ENCODE data around the gene ELAPOR1. TPM values are rescaled to one million over a fixed set of nuclear protein-coding genes. Genes with fewer than 3 reads are reported as not detected.

ELAPOR1 gene
- total RNA-seq, 1 experiment from 2014 or later = 0.17 TPM

GRCh38 chr1:109094871-109095270, 19.0 kb upstream of the ELAPOR1 start:
- DNase-seq (ENCODE audit: low read depth) = no peak

- no peak for DNase-seq (ENCODE audit: low read depth)
Observed at GRCh38 chr1:109095631-109096030, 18.3 kb upstream of the ELAPOR1 start.

- no peak for DNase-seq (ENCODE audit: low read depth)
Observed at GRCh38 chr1:109096120-109096519, 17.8 kb upstream of the ELAPOR1 start.

GRCh38 chr1:109099938-109100773, 13.8 kb upstream of the ELAPOR1 start:
- DNase-seq (ENCODE audit: low read depth) = peak; percentile 96

- no peak for DNase-seq (ENCODE audit: low read depth)
Observed at GRCh38 chr1:109104364-109105151, 9.4 kb upstream of the ELAPOR1 start.

GRCh38 chr1:109105881-109106280, 8.0 kb upstream of the ELAPOR1 start:
- no peak for DNase-seq (ENCODE audit: low read depth)

- DNase-seq (ENCODE audit: low read depth) = no peak
Observed at GRCh38 chr1:109107785-109108184, 6.1 kb upstream of the ELAPOR1 start.

GRCh38 chr1:109109906-109110305, 4.0 kb upstream of the ELAPOR1 start:
- DNase-seq (ENCODE audit: low read depth) = no peak

- DNase-seq (ENCODE audit: low read depth) = no peak
Observed at GRCh38 chr1:109111386-109112055, 2.4 kb upstream of the ELAPOR1 start.

GRCh38 chr1:109112056-109112651, 1.8 kb upstream of the ELAPOR1 start:
- peak; percentile 51 for DNase-seq (ENCODE audit: low read depth)

GRCh38 chr1:109112652-109113285, 1.1 kb upstream of the ELAPOR1 start:
- peak; percentile 86 for DNase-seq (ENCODE audit: low read depth)

- DNase-seq (ENCODE audit: low read depth) = no peak
Observed at GRCh38 chr1:109114342-109114674, 393 bp downstream of the ELAPOR1 start.

- DNase-seq (ENCODE audit: low read depth) = no peak
Observed at GRCh38 chr1:109115685-109116084, 1.8 kb downstream of the ELAPOR1 start.

- DNase-seq (ENCODE audit: low read depth) = no peak
Observed at GRCh38 chr1:109116286-109116685, 2.4 kb downstream of the ELAPOR1 start.

GRCh38 chr1:109118089-109118488, 4.2 kb downstream of the ELAPOR1 start:
- no peak for DNase-seq (ENCODE audit: low read depth)

- DNase-seq (ENCODE audit: low read depth) = no peak
Observed at GRCh38 chr1:109120356-109120755, 6.4 kb downstream of the ELAPOR1 start.

GRCh38 chr1:109131059-109131458, 17.1 kb downstream of the ELAPOR1 start:
- no peak for DNase-seq (ENCODE audit: low read depth)

GRCh38 chr1:109131800-109132199, 17.9 kb downstream of the ELAPOR1 start:
- no peak for DNase-seq (ENCODE audit: low read depth)

- no peak for DNase-seq (ENCODE audit: low read depth)
Observed at GRCh38 chr1:109133002-109133706, 19.2 kb downstream of the ELAPOR1 start.

GRCh38 chr1:109133815-109134214, 19.9 kb downstream of the ELAPOR1 start:
- no peak for DNase-seq (ENCODE audit: low read depth)

GRCh38 chr1:109134423-109134822, 20.5 kb downstream of the ELAPOR1 start:
- no peak for DNase-seq (ENCODE audit: low read depth)

All from LHCN-M2 (cell line).